Right cardiac atrium (tissue), 5 donors: ENCODE data around the gene KIFAP3. TPM values are rescaled to one million over a fixed set of nuclear protein-coding genes. Genes with fewer than 3 reads are reported as not detected.
A peak's percentile ranks its signal among the peaks of the same experiment; 100 is the strongest.
"Not testable (repeated sequence)": the region's sequence is repeated elsewhere in the genome, so short reads cannot be mapped to it uniquely, and the experiment has no call there.

ENCODE experiments used
- ATAC-seq, 2 donors: fragments of 200-7000 bp; cut with Tn5 transposase; one replicate each; pipeline versions ENCODE4 v1.8.0 to v1.9.1; 2020; ENCODE audit warnings: moderate library complexity in 2 of 2, mild to moderate bottlenecking in 1 of 2
- DNase-seq, 3 donors: peaks; one replicate each; pipeline ENCODE4 v3.0.0-alpha.2; 2020
- H3K27ac ChIP-seq: one replicate; pipeline ENCODE4 v1.5.1; 2013; ENCODE audit warnings: mild to moderate bottlenecking, low read length, control low read depth, moderate library complexity
- H3K27me3 ChIP-seq: one replicate; pipeline ENCODE4 v1.6.1; 2013; ENCODE audit not compliant: control insufficient read depth, insufficient read depth
- H3K4me1 ChIP-seq: one replicate; pipeline ENCODE4 v1.6.1; 2013; ENCODE audit warnings: low read length; ENCODE audit not compliant: control insufficient read depth, insufficient read depth
- H3K4me3 ChIP-seq: one replicate; pipeline ENCODE4 v1.5.1; 2013; ENCODE audit warnings: low read length, control low read depth
- H3K9me3 ChIP-seq: one replicate; pipeline ENCODE4 v1.6.1; 2013; ENCODE audit warnings: low read length; ENCODE audit not compliant: control insufficient read depth
- WGBS: extraction: QIAGEN DNeasy Blood & Tissue Kit; methylation state at CpG from one replicate; pipeline ENCODE4 v1.1.7; 2013; 5-methylcytosine and 5-hydroxymethylcytosine counted together
- intact Hi-C, 4 donors: fragments of 100-400 bp; cut with DNase I; formaldehyde crosslinking; loops; one replicate each; pipeline versions ENCODE4 v1.11.0 to v1.14.0; 2022 to 2023
- polyA plus RNA-seq: library from polyadenylated mRNA; stranded (reverse); fragments of 200-250 nt; gene quantifications from one replicate; pipeline ENCODE4 v1.2.3, GENCODE V29; 2013
- total RNA-seq, 4 donors: library from RNA; stranded (reverse); fragmentation: NEBNext Ultra II Directional; extraction: Animal tissue kit (Norgen Biotek cat#: 25700); gene quantifications; one replicate each; pipeline ENCODE4 v1.2.1, GENCODE V29; 2021
- donor health status: healthy with polysubstance abuse.
- donor health status: DM: no; HTN: yes; CAD: no.
- donor health status: DM: no; HTN: no; CAD: no.
- donor health status: DM: no; HTN: yes; CAD: no; lungs with severe emphysema.
- donor health status: DM: yes; HTN: yes; CAD: no.

KIFAP3 gene
- total and polyA plus RNA-seq, 5 donors: 25.6 to 68.2 (median 54.7) TPM

DNA sequence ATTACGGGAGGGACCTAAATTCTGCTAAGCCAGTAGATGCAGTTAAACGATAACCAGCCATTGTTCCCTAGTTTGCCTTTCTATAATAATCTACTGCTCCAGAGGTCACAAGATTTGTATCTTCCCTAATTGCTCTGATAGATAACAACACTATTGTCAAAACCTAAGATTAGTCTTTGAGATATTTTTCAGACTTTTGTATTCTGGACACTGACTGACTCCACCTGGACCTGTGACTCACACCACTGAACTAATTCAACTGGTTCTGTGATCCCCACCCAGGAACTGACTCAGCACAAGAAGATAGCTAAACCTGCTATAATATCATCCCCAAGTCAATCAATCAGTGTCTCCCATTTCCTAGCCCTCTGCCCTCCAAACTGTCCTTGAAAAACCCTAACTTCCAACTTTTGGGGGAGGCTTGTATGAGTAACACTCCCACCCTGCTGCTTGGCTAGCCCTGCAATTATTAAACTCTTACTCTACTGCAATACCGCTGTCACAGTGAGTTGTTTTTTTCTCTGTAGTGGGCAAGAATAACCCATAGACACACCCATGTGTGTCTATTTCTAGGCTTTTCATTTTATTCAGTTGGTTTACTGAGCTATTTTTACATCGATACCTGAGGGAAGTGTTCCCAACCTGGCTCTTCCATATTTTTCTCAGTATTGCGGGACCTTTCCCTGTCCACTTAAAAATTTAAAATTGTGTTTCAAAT, 11.2 kb downstream of the KIFAP3 start:
- no peaks in the 10 kb centered on the region for H3K9me3 ChIP-seq
- peaks cover 2% of the 10 kb centered on the region for H3K4me1 ChIP-seq
- no peak overlapping the region for H3K4me3 ChIP-seq
- 90% methylated on average over 5 of the region's 5 CpGs for WGBS
- H3K27ac ChIP-seq: no peak overlapping the region
- H3K27me3 ChIP-seq: no peaks in the 10 kb centered on the region
- ATAC-seq: no peak
- intact Hi-C loops: no loop called here
- no peak for DNase-seq

DNA sequence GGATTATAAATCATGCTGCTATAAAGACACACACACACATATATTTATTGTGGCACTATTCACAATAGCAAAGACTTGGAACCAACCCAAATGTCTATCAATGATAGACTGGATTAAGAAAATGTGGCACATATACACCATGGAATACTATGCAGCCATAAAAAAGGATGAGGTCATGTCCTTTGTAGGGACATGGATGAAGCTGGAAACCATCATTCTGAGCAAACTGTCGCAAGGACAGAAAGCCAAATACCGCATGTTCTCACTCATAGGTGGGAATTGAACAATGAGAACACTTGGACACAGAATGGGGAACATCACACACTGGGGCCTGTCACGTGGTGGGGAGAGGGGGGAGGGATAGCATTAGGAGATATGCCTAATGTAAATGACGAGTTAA, 12.8 kb downstream of the KIFAP3 start:
- H3K4me1 ChIP-seq, ATAC-seq, DNase-seq, H3K27ac ChIP-seq, H3K9me3 ChIP-seq, intact Hi-C loops, H3K4me3 ChIP-seq, H3K27me3 ChIP-seq: not testable (repeated sequence)
- 97% methylated on average over 4 of the region's 4 CpGs for WGBS

GRCh38 chr1:170060015-170060520, 14.4 kb downstream of the KIFAP3 start:
- DNase-seq, H3K4me1 ChIP-seq, H3K4me3 ChIP-seq, intact Hi-C loops, H3K9me3 ChIP-seq, ATAC-seq, H3K27ac ChIP-seq, H3K27me3 ChIP-seq: not testable (repeated sequence)
- 61% methylated on average over 2 of the region's 3 CpGs for WGBS

DNA sequence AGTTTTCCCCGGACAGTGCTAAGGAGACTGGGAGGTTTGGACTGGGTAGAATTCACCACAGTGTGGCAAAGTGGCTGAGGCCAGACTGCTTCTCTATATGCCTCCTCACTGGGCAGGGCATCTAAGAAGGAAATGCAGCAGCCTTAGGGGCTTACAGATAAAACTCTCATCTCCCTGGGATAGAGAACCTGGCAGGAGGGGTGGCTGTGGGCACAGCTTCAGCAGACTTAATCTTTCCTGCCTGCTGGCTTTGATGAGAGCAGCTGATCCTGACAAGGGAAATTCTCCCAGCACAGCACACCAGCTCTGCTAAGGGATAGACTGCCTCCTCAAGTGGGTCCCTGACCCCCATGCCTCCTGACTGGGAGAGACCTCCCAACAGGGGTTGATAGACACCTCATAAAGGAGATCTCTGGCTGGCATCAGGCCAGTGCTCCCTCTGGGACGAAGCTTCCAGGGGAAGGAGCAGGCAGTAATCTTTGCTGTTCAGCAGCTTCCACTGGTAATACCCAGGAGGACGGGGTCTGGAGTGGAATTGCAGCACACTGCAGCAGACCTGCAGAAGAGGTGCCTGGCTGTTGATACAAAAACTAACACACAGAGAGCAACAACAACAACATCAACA, 25.2 kb downstream of the KIFAP3 start:
- H3K27ac ChIP-seq: no peak overlapping the region
- no peaks in the 10 kb centered on the region for H3K9me3 ChIP-seq
- H3K4me3 ChIP-seq: no peak overlapping the region
- ATAC-seq: no peak
- no peaks in the 10 kb centered on the region for H3K4me1 ChIP-seq
- 71% methylated on average over 3 of the region's 3 CpGs for WGBS
- intact Hi-C loops: no loop called here
- DNase-seq: peak in 2 of 3 donors; percentile 58 to 60
- no peaks in the 10 kb centered on the region for H3K27me3 ChIP-seq

DNA sequence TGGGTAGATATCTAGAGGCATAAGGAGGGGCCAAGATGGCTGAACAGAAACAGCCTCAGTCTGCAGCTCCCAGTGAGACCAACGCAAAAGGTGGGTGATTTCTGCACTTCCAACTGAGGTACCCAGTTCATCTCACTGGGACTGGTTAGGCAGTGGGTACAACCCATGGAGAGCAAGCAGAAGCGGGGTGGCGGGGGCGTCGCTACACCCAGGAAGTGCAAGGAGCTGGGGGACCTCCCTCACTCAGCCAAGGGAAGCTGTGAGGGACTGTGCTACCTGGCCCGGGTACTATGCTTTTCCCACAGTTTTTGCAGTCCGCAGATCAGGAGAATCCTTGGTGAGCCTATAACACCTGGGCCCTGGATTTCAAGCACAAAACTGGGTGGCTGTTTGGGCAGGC, 26.0 kb downstream of the KIFAP3 start:
- ATAC-seq (no peak), DNase-seq (peak in 1 of 3 donors; percentile 18)
- 97% methylated on average over 7 of the region's 7 CpGs for WGBS

DNA sequence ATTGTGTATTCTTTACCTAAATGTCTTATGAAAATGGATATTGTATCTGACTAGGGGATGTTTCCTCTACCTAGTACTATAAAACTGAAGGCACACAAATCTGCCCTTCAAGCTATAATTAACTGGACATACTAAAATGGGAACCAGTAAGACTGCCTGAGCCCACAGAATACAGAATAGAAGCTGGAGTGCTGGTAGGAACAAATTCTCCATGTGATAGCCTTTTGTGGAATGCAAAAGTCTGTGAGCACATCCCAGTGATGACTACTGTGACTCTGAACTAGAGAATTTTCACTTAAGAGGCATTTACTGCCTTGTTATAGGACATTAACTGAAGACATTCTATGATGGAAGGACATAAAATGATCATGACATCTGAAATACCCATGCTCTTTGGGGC, 30.3 kb downstream of the KIFAP3 start:
- Histone ChIP-seq H3K27me3 (no peaks in the 10 kb centered on the region), H3K4me3 (no peak overlapping the region), H3K9me3 (no peaks in the 10 kb centered on the region), H3K4me1 (no peaks in the 10 kb centered on the region), H3K27ac (no peak overlapping the region)
- ATAC-seq: peak; percentile 63 to 80
- intact Hi-C loops: no loop called here
- DNase-seq: no peak

More for the DNA sequence above, 26.0 kb downstream of the KIFAP3 start:
- intact Hi-C loops: no loop called here
- Histone ChIP-seq H3K4me1 (no peaks in the 10 kb centered on the region), H3K27ac (no peak overlapping the region), H3K9me3 (no peaks in the 10 kb centered on the region), H3K27me3 (no peaks in the 10 kb centered on the region), H3K4me3 (no peak overlapping the region)

GRCh38 chr1:170041423-170042192, 32.9 kb downstream of the KIFAP3 start:
- Histone ChIP-seq H3K9me3 (no peaks in the 10 kb centered on the region), H3K27ac (no peak overlapping the region), H3K27me3 (no peaks in the 10 kb centered on the region), H3K4me1 (no peaks in the 10 kb centered on the region), H3K4me3 (no peak overlapping the region)
- WGBS: 91% methylated on average over 14 of the region's 14 CpGs
- intact Hi-C loops: no loop called here
- no peak for DNase-seq
- no peak for ATAC-seq

- intact Hi-C loops: no loop called here
These were observed 41.8 kb downstream of the KIFAP3 start for GRCh38 chr1:170032531-170033280.

GRCh38 chr1:170030212-170030611, 44.3 kb downstream of the KIFAP3 start:
- Histone ChIP-seq H3K27ac (no peak overlapping the region), H3K27me3 (no peaks in the 10 kb centered on the region), H3K4me1 (no peaks in the 10 kb centered on the region), H3K4me3 (no peak overlapping the region), H3K9me3 (no peaks in the 10 kb centered on the region)
- intact Hi-C loops: no loop called here
- ATAC-seq (no peak), DNase-seq (no peak)
- 98% methylated on average over 1 of the region's 1 CpG for WGBS

More at GRCh38 chr1:170032531-170033280, 41.8 kb downstream of the KIFAP3 start:
- WGBS: 83% methylated on average over 2 of the region's 2 CpGs
- Histone ChIP-seq H3K4me1 (no peaks in the 10 kb centered on the region), H3K4me3 (no peak overlapping the region), H3K27me3 (no peaks in the 10 kb centered on the region), H3K9me3 (no peaks in the 10 kb centered on the region), H3K27ac (no peak overlapping the region)
- DNase-seq (no peak), ATAC-seq (no peak)

GRCh38 chr1:170027760-170028159, 46.7 kb downstream of the KIFAP3 start:
- Histone ChIP-seq H3K4me1 (no peaks in the 10 kb centered on the region), H3K9me3 (no peaks in the 10 kb centered on the region), H3K4me3 (no peak overlapping the region), H3K27me3 (no peaks in the 10 kb centered on the region), H3K27ac (no peak overlapping the region)
- intact Hi-C loops: no loop called here
- ATAC-seq (no peak), DNase-seq (no peak)
- WGBS: 97% methylated on average over 3 of the region's 3 CpGs
